Measurements from ENCODE around the gene C1GALT1C1L. TPM values are rescaled to one million over a fixed set of nuclear protein-coding genes. Genes with fewer than 3 reads are reported as not detected.

C1GALT1C1L gene
- polyA plus RNA-seq, 3 donors, result not detected

DNA sequence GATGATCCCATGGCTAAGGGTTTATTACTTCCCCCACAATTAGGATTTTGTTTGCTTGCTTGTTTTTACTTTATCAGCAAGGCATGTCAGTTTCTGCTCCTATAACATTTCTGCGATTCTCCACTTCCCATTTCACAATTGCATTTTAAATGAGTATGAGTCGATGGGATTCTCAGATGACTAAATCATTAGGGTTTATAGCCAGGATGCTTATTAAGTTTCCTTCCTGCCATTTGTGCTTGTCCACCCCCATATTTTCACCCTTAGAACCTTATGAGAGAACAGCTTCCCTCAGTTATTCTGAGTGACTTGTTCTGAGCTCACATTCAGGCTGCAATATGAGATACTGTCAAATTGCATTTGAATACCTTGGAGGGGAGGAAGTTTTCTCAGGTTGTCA is 37.9 kb upstream of the C1GALT1C1L start:
- H3K4me1 Mint-ChIP-seq, result peaks cover 12% of the 10 kb centered on the region
- intact Hi-C loops (cut with micrococcal nuclease), result no loop called here
- no peaks in the 10 kb centered on the region for H3K36me3 Mint-ChIP-seq
- Histone ChIP-seq H3K4me3 (replicated peaks in 1 of 3; ENCODE audit: low read depth in 2 of 3, low read length in 3 of 3) (no peak overlapping the region), H3K36me3 (replicated peaks in 1 of 2; ENCODE audit: control insufficient read depth in 1 of 2, insufficient read depth in 2 of 2, low read length in 2 of 2) (no peaks in the 10 kb centered on the region), H3K9ac (ENCODE audit: insufficient read depth, low read length, poor library complexity, severe bottlenecking) (no peak overlapping the region), H2AFZ (ENCODE audit: insufficient read depth, low read depth, low read length, poor library complexity, severe bottlenecking) (no peak overlapping the region), H3K27me3 (ENCODE audit: control insufficient read depth in 2 of 2, insufficient read depth in 2 of 2, low read length in 2 of 2) (peaks cover 0 to 15% of the 10 kb centered on the region in 2 donors), H4K20me1 (ENCODE audit: insufficient read depth, low read length) (no peaks in the 10 kb centered on the region), H3K27ac (ENCODE audit: low read depth in 1 of 2, low read length in 2 of 2) (no peak overlapping the region), H3K79me2 (ENCODE audit: insufficient read depth, low read length) (no peaks in the 10 kb centered on the region), H3K4me2 (replicated peaks; ENCODE audit: extremely low read depth, low read length, poor library complexity, severe bottlenecking) (no peak overlapping the region), H3K4me1 (ENCODE audit: control insufficient read depth in 1 of 2, insufficient read depth in 2 of 2, low read length in 2 of 2) (peaks cover 6% of the 10 kb centered on the region in 2 donors), H3K9me3 (replicated peaks in 1 of 2; ENCODE audit: control insufficient read depth in 1 of 2, insufficient read depth in 1 of 2, low read length in 2 of 2) (no peaks in the 10 kb centered on the region)
- no peak for DNase-seq
- peaks cover 0 to 3% (median 0%) of the 10 kb centered on the region in 7 donors for H3K9me3 Mint-ChIP-seq
- WGBS (ENCODE audit: insufficient coverage), result no CpG with 5 or more reads among the region's 2 CpGs
- peaks cover 12 to 22% (median 20%) of the 10 kb centered on the region in 3 donors for H3K27me3 Mint-ChIP-seq (ENCODE audit: low read depth in 3 of 3)
- TF ChIP-seq, protein P1, sequence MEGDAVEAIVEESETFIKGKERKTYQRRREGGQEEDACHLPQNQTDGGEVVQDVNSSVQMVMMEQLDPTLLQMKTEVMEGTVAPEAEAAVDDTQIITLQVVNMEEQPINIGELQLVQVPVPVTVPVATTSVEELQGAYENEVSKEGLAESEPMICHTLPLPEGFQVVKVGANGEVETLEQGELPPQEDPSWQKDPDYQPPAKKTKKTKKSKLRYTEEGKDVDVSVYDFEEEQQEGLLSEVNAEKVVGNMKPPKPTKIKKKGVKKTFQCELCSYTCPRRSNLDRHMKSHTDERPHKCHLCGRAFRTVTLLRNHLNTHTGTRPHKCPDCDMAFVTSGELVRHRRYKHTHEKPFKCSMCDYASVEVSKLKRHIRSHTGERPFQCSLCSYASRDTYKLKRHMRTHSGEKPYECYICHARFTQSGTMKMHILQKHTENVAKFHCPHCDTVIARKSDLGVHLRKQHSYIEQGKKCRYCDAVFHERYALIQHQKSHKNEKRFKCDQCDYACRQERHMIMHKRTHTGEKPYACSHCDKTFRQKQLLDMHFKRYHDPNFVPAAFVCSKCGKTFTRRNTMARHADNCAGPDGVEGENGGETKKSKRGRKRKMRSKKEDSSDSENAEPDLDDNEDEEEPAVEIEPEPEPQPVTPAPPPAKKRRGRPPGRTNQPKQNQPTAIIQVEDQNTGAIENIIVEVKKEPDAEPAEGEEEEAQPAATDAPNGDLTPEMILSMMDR (IDR thresholded peaks at IDR 0.05), result no peak
- no peak overlapping the region for H3K4me3 Mint-ChIP-seq
- H3K27ac Mint-ChIP-seq, result no peak overlapping the region

DNA sequence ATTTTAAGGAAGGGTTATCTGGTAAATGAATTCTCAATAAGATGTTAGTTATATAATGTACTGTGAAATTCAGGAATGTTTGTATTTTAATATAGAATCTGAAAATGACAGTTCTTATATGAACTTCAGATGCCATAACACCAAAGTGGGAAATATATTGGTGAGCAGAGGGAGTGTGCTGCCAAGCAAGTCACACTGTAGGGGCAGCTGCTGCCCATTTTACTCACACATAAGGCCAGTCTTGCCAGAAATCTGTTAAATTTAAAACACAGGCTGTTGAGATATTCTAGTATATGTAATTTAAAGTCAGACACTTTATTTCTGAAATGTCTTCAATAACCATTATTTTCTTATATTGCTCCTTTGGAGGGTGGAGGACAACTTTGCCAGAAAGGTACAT is 34.6 kb upstream of the C1GALT1C1L start:
- no peak overlapping the region for H3K4me3 ChIP-seq (replicated peaks in 1 of 3; ENCODE audit: low read depth in 2 of 3, low read length in 3 of 3)
- Mint-ChIP-seq H3K4me3 (no peak overlapping the region), H3K27me3 (ENCODE audit: low read depth in 3 of 3) (peaks cover 11 to 27% (median 23%) of the 10 kb centered on the region in 3 donors), H3K9me3 (peaks cover 0 to 3% (median 0%) of the 10 kb centered on the region in 7 donors), H3K27ac (no peak overlapping the region), H3K4me1 (peaks cover 4% of the 10 kb centered on the region), H3K36me3 (no peaks in the 10 kb centered on the region)
- H3K4me2 ChIP-seq (replicated peaks; ENCODE audit: extremely low read depth, low read length, poor library complexity, severe bottlenecking), result no peak overlapping the region
- no peak overlapping the region for H3K9ac ChIP-seq (ENCODE audit: insufficient read depth, low read length, poor library complexity, severe bottlenecking)
- TF ChIP-seq, protein P1 (IDR thresholded peaks at IDR 0.05), result no peak
- intact Hi-C loops (cut with micrococcal nuclease), result no loop called here
- no peak overlapping the region for H2AFZ ChIP-seq (ENCODE audit: insufficient read depth, low read depth, low read length, poor library complexity, severe bottlenecking)
- peaks cover 0 to 15% of the 10 kb centered on the region in 2 donors for H3K27me3 ChIP-seq (ENCODE audit: control insufficient read depth in 2 of 2, insufficient read depth in 2 of 2, low read length in 2 of 2)
- no peak overlapping the region for H3K27ac ChIP-seq (ENCODE audit: low read depth in 1 of 2, low read length in 2 of 2)
- DNase-seq, result no peak
- no peaks in the 10 kb centered on the region for H3K4me1 ChIP-seq (ENCODE audit: control insufficient read depth in 1 of 2, insufficient read depth in 2 of 2, low read length in 2 of 2)
- no peaks in the 10 kb centered on the region for H3K79me2 ChIP-seq (ENCODE audit: insufficient read depth, low read length)
- no peaks in the 10 kb centered on the region for H3K9me3 ChIP-seq (replicated peaks in 1 of 2; ENCODE audit: control insufficient read depth in 1 of 2, insufficient read depth in 1 of 2, low read length in 2 of 2)
- no peaks in the 10 kb centered on the region for H4K20me1 ChIP-seq (ENCODE audit: insufficient read depth, low read length)
- H3K36me3 ChIP-seq (replicated peaks in 1 of 2; ENCODE audit: control insufficient read depth in 1 of 2, insufficient read depth in 2 of 2, low read length in 2 of 2), result no peaks in the 10 kb centered on the region
